ENCODE data around the gene CHRNB1.

Gene CHRNB1

DNA sequence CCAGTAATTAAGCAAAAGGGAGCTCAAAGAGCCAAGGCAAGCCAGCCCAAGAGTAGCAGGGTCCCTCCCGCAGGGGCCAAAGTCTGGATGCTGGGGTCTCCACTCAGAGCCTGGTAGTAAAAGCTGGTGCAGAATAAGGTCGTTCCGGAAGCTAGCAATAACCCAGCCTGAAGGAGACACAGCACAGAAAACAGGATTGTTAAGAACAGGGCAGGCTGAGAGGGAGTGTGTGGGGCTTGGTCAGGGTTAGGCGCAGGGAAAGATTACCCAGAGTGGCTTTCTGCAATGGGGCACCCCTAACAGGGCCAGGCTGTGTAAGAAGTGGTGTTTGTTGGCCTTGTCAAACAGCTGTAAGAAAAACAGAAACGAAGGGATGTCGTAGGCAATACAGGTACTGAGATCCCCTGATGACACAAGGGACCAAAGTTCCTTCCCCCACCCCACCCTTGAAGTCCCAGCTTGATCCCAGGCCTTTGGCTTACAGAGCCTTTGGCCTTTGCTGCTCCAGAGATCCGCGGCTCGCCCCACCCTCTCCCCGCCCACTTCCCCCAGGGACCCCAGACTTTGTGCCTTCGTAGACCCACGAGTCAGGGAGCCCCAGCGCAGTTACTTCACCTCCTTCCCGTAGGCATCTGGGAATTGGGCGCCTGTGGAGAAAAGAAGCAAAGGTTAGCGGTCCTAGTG, 41.7 kb upstream of the CHRNB1 start:
- Histone ChIP-seq H3K79me2 (ENCODE audit: insufficient read depth, low read length) (peaks cover 9% of the 10 kb centered on the region; the same call in 1 of the 2 replicates), H3K4me2 (ENCODE audit: insufficient read depth, low read length) (peak overlapping the region; percentile 94), H4K20me1 (ENCODE audit: insufficient read depth, low read length) (no peaks in the 10 kb centered on the region), H3K4me3 (ENCODE audit: low read depth in 1 of 2, low read length in 2 of 2) (peak overlapping the region; percentile 73 to 89), H3K9ac (ENCODE audit: low read depth, low read length) (peak overlapping the region; percentile 82), H3K36me3 (ENCODE audit: insufficient read depth, low read length) (no peaks in the 10 kb centered on the region), H3K9me3 (ENCODE audit: insufficient read depth, low read length, severe bottlenecking) (no peaks in the 10 kb centered on the region), H3K27ac (ENCODE audit: low read length) (peak overlapping the region; percentile 83), H3K4me1 (ENCODE audit: insufficient read depth, low read length) (peaks cover 25% of the 10 kb centered on the region), H2AFZ (ENCODE audit: low read depth, low read length) (peak overlapping the region; percentile 71), H3K27me3 (ENCODE audit: insufficient read depth, low read length, poor library complexity) (no peaks in the 10 kb centered on the region)
- TF ChIP-seq CTCF (IDR thresholded peaks at IDR 0.05; ENCODE audit: borderline replicate concordance, extremely low read depth, low read length, poor library complexity, severe bottlenecking) (no peak), EZH2 (IDR thresholded peaks at IDR 0.05; ENCODE audit: borderline replicate concordance, low read depth, low read length, severe bottlenecking) (no peak)
- ATAC-seq (ENCODE audit: insufficient read depth, low read depth) (no peak), DNase-seq (peak; percentile 65)

- H3K27ac ChIP-seq (ENCODE audit: low read length), result peak overlapping the region; percentile 83
- H3K4me1 ChIP-seq (ENCODE audit: insufficient read depth, low read length), result peaks cover 25% of the 10 kb centered on the region
- H3K4me3 ChIP-seq (ENCODE audit: low read depth in 1 of 2, low read length in 2 of 2), result peak overlapping the region; percentile 73 to 89
- ATAC-seq (ENCODE audit: insufficient read depth, low read depth) (peak; percentile 51; the same call in 2 of the 3 replicates), DNase-seq (no peak)
- peaks cover 3% of the 10 kb centered on the region for H3K36me3 ChIP-seq (ENCODE audit: insufficient read depth, low read length)
- peak overlapping the region; percentile 94 for H3K4me2 ChIP-seq (ENCODE audit: insufficient read depth, low read length)
- H2AFZ ChIP-seq (ENCODE audit: low read depth, low read length), result peak overlapping the region; percentile 71
- H3K27me3 ChIP-seq (ENCODE audit: insufficient read depth, low read length, poor library complexity), result no peaks in the 10 kb centered on the region
- H3K79me2 ChIP-seq (ENCODE audit: insufficient read depth, low read length), result peaks cover 9% of the 10 kb centered on the region; the same call in 1 of the 2 replicates
- 0 out of 2 replicates have a peak, but pooled peaks cover under 1% of the 10 kb centered on the region for H4K20me1 ChIP-seq (ENCODE audit: insufficient read depth, low read length)
- no peaks in the 10 kb centered on the region for H3K9me3 ChIP-seq (ENCODE audit: insufficient read depth, low read length, severe bottlenecking)
- peak overlapping the region; percentile 82 for H3K9ac ChIP-seq (ENCODE audit: low read depth, low read length)
- no peak for TF ChIP-seq CTCF (IDR thresholded peaks at IDR 0.05; ENCODE audit: borderline replicate concordance, extremely low read depth, low read length, poor library complexity, severe bottlenecking)
- no peak for TF ChIP-seq EZH2 (IDR thresholded peaks at IDR 0.05; ENCODE audit: borderline replicate concordance, low read depth, low read length, severe bottlenecking)
These were observed 41.2 kb upstream of the CHRNB1 start for GRCh38 chr17:7403727-7403976.

DNA sequence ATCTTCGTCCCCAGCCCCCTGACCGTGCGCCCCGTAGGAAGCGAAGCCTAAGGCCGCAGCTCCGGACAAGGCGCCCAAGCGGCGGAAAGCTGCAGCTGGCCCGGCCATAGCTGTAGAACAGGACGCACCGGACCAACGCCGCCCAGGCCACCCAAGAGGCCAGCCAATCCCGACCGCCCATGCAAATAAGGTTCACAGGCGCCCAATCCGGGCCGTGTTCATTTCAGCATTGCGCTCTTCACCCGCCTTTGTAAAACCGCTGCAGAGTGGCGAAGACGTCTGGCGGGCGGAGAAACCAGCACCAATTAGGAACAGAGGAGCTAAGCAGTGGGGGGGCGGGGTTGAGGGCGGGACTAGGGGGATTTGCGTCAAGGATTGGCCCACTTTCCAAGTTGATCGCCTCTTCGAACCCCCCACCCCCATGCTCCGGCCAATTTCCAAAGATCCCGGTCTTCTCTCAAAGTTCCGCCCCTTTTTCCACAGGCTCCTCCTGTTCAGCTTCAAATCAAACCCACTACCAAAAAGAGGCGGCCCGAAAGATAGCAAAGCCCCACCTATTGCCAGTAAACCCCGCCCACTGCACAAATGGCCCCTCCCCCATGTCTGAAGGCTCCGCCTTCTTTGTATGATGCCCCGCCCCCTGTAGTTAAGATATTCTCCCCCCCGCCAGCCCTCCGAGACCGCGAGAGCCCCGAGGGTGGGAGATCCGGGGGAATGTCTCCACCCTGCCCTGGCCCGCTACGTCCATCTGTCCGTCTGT, 40.7 kb upstream of the CHRNB1 start, which contains the start of gene TMEM256:
TMEM256 (minus strand) TSS at position 121 of the 760 bp plus-strand sequence; CDS start at position 108, 13 bp downstream.
- H3K4me3 ChIP-seq (ENCODE audit: low read depth in 1 of 2, low read length in 2 of 2), result peak within 1 kb of the TSS; percentile 73 to 89
- H3K4me1 ChIP-seq (ENCODE audit: insufficient read depth, low read length), result peaks cover 25% of the 10 kb centered on the region
- H3K9ac ChIP-seq (ENCODE audit: low read depth, low read length), result peak within 1 kb of the TSS; percentile 82
- peaks cover 9% of the 10 kb centered on the region; the same call in 1 of the 2 replicates for H3K79me2 ChIP-seq (ENCODE audit: insufficient read depth, low read length)
- H3K4me2 ChIP-seq (ENCODE audit: insufficient read depth, low read length), result peak within 1 kb of the TSS; percentile 96
- peaks cover 8% of the 10 kb centered on the region for H3K36me3 ChIP-seq (ENCODE audit: insufficient read depth, low read length)
- no peaks in the 10 kb centered on the region for H3K9me3 ChIP-seq (ENCODE audit: insufficient read depth, low read length, severe bottlenecking)
- H4K20me1 ChIP-seq (ENCODE audit: insufficient read depth, low read length), result 0 out of 2 replicates have a peak, but pooled peaks cover 2% of the 10 kb centered on the region
- peak within 1 kb of the TSS; percentile 75 for H2AFZ ChIP-seq (ENCODE audit: low read depth, low read length)
- H3K27me3 ChIP-seq (ENCODE audit: insufficient read depth, low read length, poor library complexity), result no peaks in the 10 kb centered on the region
- ATAC-seq (ENCODE audit: insufficient read depth, low read depth) (peak; percentile 96), DNase-seq (peak; percentile 98)
- peak within 1 kb of the TSS; percentile 83 for H3K27ac ChIP-seq (ENCODE audit: low read length)
- TF ChIP-seq CTCF (IDR thresholded peaks at IDR 0.05; ENCODE audit: borderline replicate concordance, extremely low read depth, low read length, poor library complexity, severe bottlenecking) (no peak), EZH2 (IDR thresholded peaks at IDR 0.05; ENCODE audit: borderline replicate concordance, low read depth, low read length, severe bottlenecking) (no peak)
